SU-DHL-6 (cell line): ENCODE measurements around the gene ZBTB8B.

Source experiments
- H2AFZ ChIP-seq: fragments of 200-600 bp; sonication (generic); 2 replicates; pipeline ENCODE4 v1.6.1; 2014; ENCODE audit warnings: low read depth, mild to moderate bottlenecking, moderate library complexity, mixed read lengths, antibody characterized with exemption, low read length; ENCODE audit not compliant: severe bottlenecking
- H3F3A ChIP-seq: fragments of 200-600 bp; shearing (Covaris generic); 2 replicates; pipeline ENCODE4 v1.6.0; 2016; ENCODE audit warnings: antibody characterized with exemption, mild to moderate bottlenecking; ENCODE audit not compliant: insufficient read depth
- H3K27ac ChIP-seq: fragments of 200-600 bp; sonication (generic); 2 replicates; pipeline ENCODE4 v1.5.1; 2016; ENCODE audit warnings: low read depth, mild to moderate bottlenecking, low read length, moderate library complexity, mixed read lengths
- H3K27me3 ChIP-seq: fragments of 200-600 bp; sonication (generic), shearing (Covaris generic); 2 replicates; pipeline ENCODE4 v1.6.0; 2014; ENCODE audit warnings: mild to moderate bottlenecking, low read length
- H3K36me3 ChIP-seq: fragments of 200-600 bp; sonication (generic); 2 replicates; pipeline ENCODE4 v1.6.1; 2014; ENCODE audit warnings: mild to moderate bottlenecking, low read length, mixed read lengths
- H3K4me2 ChIP-seq: fragments of 300-600, 200-600 bp; shearing (Covaris generic), sonication (generic); 2 replicates; pipeline ENCODE4 v1.6.0; 2014; ENCODE audit warnings: low read length, low read depth, mild to moderate bottlenecking; ENCODE audit not compliant: poor library complexity, severe bottlenecking
- H3K4me3 ChIP-seq: fragments of 200-600 bp; sonication (generic); 2 replicates; pipeline ENCODE4 v1.5.1; 2014; ENCODE audit warnings: antibody characterized with exemption, low read length, mild to moderate bottlenecking, mixed read lengths; ENCODE audit not compliant: insufficient read depth, poor library complexity, severe bottlenecking
- H3K79me2 ChIP-seq: fragments of 200-600 bp; sonication (generic); 2 replicates; pipeline ENCODE4 v1.6.1; 2014; ENCODE audit warnings: mild to moderate bottlenecking, low read length, moderate library complexity; ENCODE audit not compliant: insufficient read depth
- H3K9ac ChIP-seq: fragments of 200-600 bp; sonication (generic); 2 replicates; pipeline ENCODE4 v1.7.0; 2014; ENCODE audit warnings: mild to moderate bottlenecking, low read length
- H3K9me2 ChIP-seq: fragments of 200-600 bp; sonication (generic); replicated peaks from 2 replicates; pipeline ENCODE4 v1.6.1; 2014; ENCODE audit warnings: low read length; ENCODE audit not compliant: insufficient read depth
- H3K9me3 ChIP-seq: fragments of 200-600 bp; sonication (generic); 2 replicates; pipeline ENCODE4 v1.6.1; 2014; ENCODE audit warnings: low read length, mixed read lengths; ENCODE audit not compliant: insufficient read depth
- H4K20me1 ChIP-seq: fragments of 200-600 bp; sonication (generic); 2 replicates; pipeline ENCODE4 v1.6.1; 2014; ENCODE audit warnings: low read depth, mild to moderate bottlenecking, antibody characterized with exemption, low read length, moderate library complexity, mixed read lengths
- CTCF ChIP-seq: fragments of 200-600 bp; sonication (generic); IDR thresholded peaks from one replicate; pipeline ENCODE4 v1.5.1; 2017; ENCODE audit warnings: antibody characterized with exemption, mild to moderate bottlenecking, low read length, moderate library complexity; ENCODE audit not compliant: insufficient read depth, poor library complexity, severe bottlenecking
- EZH2phosphoT487 ChIP-seq: fragments of 200-600 bp; sonication (generic), shearing (Covaris generic); conservative IDR thresholded peaks from 2 replicates; pipeline ENCODE4 v1.6.1; 2018; ENCODE audit warnings: mild to moderate bottlenecking, antibody characterized with exemption, low read length, moderate library complexity, mixed read lengths

ZBTB8B gene

DNA sequence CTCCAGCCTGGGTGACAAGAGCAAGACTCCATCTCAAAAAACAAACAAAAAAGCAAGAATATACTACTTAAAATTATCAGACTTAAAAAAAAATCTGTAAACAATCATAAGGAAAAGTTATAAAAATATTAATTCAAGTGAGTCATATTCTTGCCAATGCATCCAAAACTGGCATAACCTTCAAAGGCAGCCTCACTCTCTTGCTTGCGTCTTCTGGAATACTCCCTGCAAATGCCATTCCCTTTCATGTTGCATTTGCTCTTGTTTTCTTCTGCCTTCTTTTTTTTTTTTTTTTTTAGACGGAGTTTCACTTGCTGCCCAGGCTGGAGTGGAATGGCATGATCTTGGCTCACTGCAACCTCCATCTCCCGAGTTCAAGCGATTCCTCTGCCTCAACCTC lies 42.1 kb downstream of the ZBTB8B start:
- no peaks in the 10 kb centered on the region for H3K79me2 ChIP-seq
- H2AFZ ChIP-seq = no peak overlapping the region
- no peaks in the 10 kb centered on the region for H3K36me3 ChIP-seq
- H3K9me3 ChIP-seq = no peaks in the 10 kb centered on the region
- H3K27ac ChIP-seq = no peak overlapping the region
- TF ChIP-seq CTCF (no peak), EZH2phosphoT487 (no peak)
- H3K9me2 ChIP-seq = no peaks in the 10 kb centered on the region
- H4K20me1 ChIP-seq = no peaks in the 10 kb centered on the region
- no peak overlapping the region for H3K9ac ChIP-seq
- no peaks in the 10 kb centered on the region for H3K27me3 ChIP-seq
- no peak overlapping the region for H3K4me3 ChIP-seq
- H3F3A ChIP-seq = no peaks in the 10 kb centered on the region
- no peak overlapping the region for H3K4me2 ChIP-seq

GRCh38 chr1:32508761-32509160 lies 43.9 kb downstream of the ZBTB8B start:
- no peak overlapping the region for H2AFZ ChIP-seq
- H3K4me3 ChIP-seq = no peak overlapping the region
- TF ChIP-seq CTCF (no peak), EZH2phosphoT487 (no peak)

GRCh38 chr1:32509939-32510338 lies 45.1 kb downstream of the ZBTB8B start:
- TF ChIP-seq EZH2phosphoT487 = no peak
- TF ChIP-seq CTCF = no peak
- Histone ChIP-seq H3F3A (no peaks in the 10 kb centered on the region), H3K9me3 (no peaks in the 10 kb centered on the region), H3K79me2 (no peaks in the 10 kb centered on the region), H2AFZ (no peak overlapping the region), H3K9me2 (no peaks in the 10 kb centered on the region), H3K9ac (no peak overlapping the region), H3K4me2 (no peak overlapping the region), H3K4me3 (no peak overlapping the region), H3K27ac (no peak overlapping the region), H3K27me3 (no peaks in the 10 kb centered on the region), H4K20me1 (no peaks in the 10 kb centered on the region), H3K36me3 (no peaks in the 10 kb centered on the region)

More at GRCh38 chr1:32508761-32509160, 43.9 kb downstream of the ZBTB8B start:
- Histone ChIP-seq H3K9me2 (no peaks in the 10 kb centered on the region), H3K27ac (no peak overlapping the region), H3K9ac (no peak overlapping the region), H3K27me3 (no peaks in the 10 kb centered on the region), H4K20me1 (no peaks in the 10 kb centered on the region), H3F3A (no peaks in the 10 kb centered on the region), H3K36me3 (no peaks in the 10 kb centered on the region), H3K9me3 (no peaks in the 10 kb centered on the region), H3K79me2 (no peaks in the 10 kb centered on the region), H3K4me2 (no peak overlapping the region)
